SK-N-SH (cell line): ENCODE data around the gene METTL24. TPM values are rescaled to one million over a fixed set of nuclear protein-coding genes. Genes with fewer than 3 reads are reported as not detected.

ENCODE experiments used
- CTCF ChIA-PET: fragments of 300-600, 350-600 bp; formaldehyde crosslinking; extraction: SDS; loops from one replicate; lab custom pipeline; 2021; lab: Yijun Ruan, JAX
- POLR2A ChIA-PET: fragments of 350-600 bp; sonication (Branson Sonifier 250); formaldehyde crosslinking; extraction: SDS; loops from one replicate; lab custom pipeline; 2020; ENCODE audit warnings: antibody characterized with exemption, inconsistent platforms; lab: Yijun Ruan, JAX
- DNase-seq: peaks from one replicate; pipeline ENCODE4 v3.0.0; 2012
- H2AFZ ChIP-seq: fragments of 200-600 bp; sonication (generic); 2 replicates; pipeline ENCODE4 v1.8.1; 2016; ENCODE audit warnings: antibody characterized with exemption, mild to moderate bottlenecking, low read depth
- H3F3A ChIP-seq: fragments of 200-600 bp; sonication (generic); replicated peaks from 2 replicates; pipeline ENCODE3; 2016; ENCODE audit warnings: antibody characterized with exemption, mild to moderate bottlenecking; ENCODE audit not compliant: insufficient read depth
- H3K27ac ChIP-seq, 2 experiments: fragments of 200-500 bp in 1 of 2; fragments of 200-600 bp in 1 of 2; sonication (Bioruptor generic) in 1 of 2; sonication (generic), shearing (Covaris generic) in 1 of 2; 2 replicates each; pipeline versions ENCODE4 v1.5.1 to v1.6.1; 2014 to 2016; ENCODE audit warnings: low read depth in 2 of 2, inconsistent platforms in 1 of 2, low read length in 1 of 2, mild to moderate bottlenecking in 1 of 2, mixed read lengths in 1 of 2
- H3K27me3 ChIP-seq: fragments of 200-600 bp; sonication (generic), shearing (Covaris generic); 2 replicates; pipeline ENCODE4 v1.6.1; 2016; ENCODE audit warnings: mixed run types; ENCODE audit not compliant: insufficient read depth
- H3K36me3 ChIP-seq, 2 experiments: fragments of 200-500 bp in 1 of 2; fragments of 200-600 bp in 1 of 2; sonication (Bioruptor generic) in 1 of 2; sonication (generic) in 1 of 2; replicated peaks in 1 of 2; 2 replicates each; pipeline versions ENCODE3 to v1.5.1; 2014 to 2016; ENCODE audit warnings: low read length in 1 of 2, mild to moderate bottlenecking in 1 of 2; ENCODE audit not compliant: insufficient read depth in 2 of 2, control insufficient read depth in 1 of 2
- H3K4me1 ChIP-seq, 2 experiments: fragments of 200-500 bp in 1 of 2; fragments of 200-600 bp in 1 of 2; sonication (Bioruptor generic) in 1 of 2; sonication (generic), shearing (Covaris generic) in 1 of 2; 2 replicates each; pipeline versions ENCODE4 v1.5.1 to v1.6.1; 2014 to 2016; ENCODE audit warnings: low read depth in 1 of 2, low read length in 1 of 2, mixed run types in 1 of 2; ENCODE audit not compliant: insufficient read depth in 2 of 2, control insufficient read depth in 1 of 2
- H3K4me2 ChIP-seq: fragments of 200-600 bp; sonication (generic), shearing (Covaris generic); 2 replicates; pipeline ENCODE4 v1.6.1; 2017; ENCODE audit warnings: mixed run types
- H3K4me3 ChIP-seq, 2 experiments: fragments of 200-500 bp in 1 of 2; fragments of 200-600 bp in 1 of 2; sonication (Bioruptor generic) in 1 of 2; sonication (generic), shearing (Covaris generic) in 1 of 2; 2 replicates each; pipeline versions ENCODE4 v1.5.1 to v1.8.1; 2014 to 2016; ENCODE audit warnings: low read depth in 2 of 2, inconsistent platforms in 1 of 2, low read length in 1 of 2, mild to moderate bottlenecking in 1 of 2, mixed read lengths in 1 of 2, moderate library complexity in 1 of 2
- H3K79me2 ChIP-seq: fragments of 200-600 bp; sonication (generic); 2 replicates; pipeline ENCODE4 v1.8.1; 2017; ENCODE audit warnings: mild to moderate bottlenecking; ENCODE audit not compliant: insufficient read depth
- H3K9ac ChIP-seq: fragments of 200-600 bp; sonication (generic); 2 replicates; pipeline ENCODE4 v1.6.1; 2017; ENCODE audit warnings: mixed run types
- H3K9me2 ChIP-seq: fragments of 200-600 bp; sonication (generic); 2 replicates; pipeline ENCODE4 v1.6.1; 2017; ENCODE audit warnings: mixed run types
- H3K9me3 ChIP-seq: fragments of 200-600 bp; sonication (generic); 2 replicates; pipeline ENCODE4 v1.6.1; 2017; ENCODE audit warnings: mixed run types, mild to moderate bottlenecking, moderate library complexity
- H4K20me1 ChIP-seq: fragments of 200-600 bp; sonication (generic); 2 replicates; pipeline ENCODE4 v1.6.1; 2017; ENCODE audit warnings: mild to moderate bottlenecking, mixed run types; ENCODE audit not compliant: insufficient read depth
- EP300 ChIP-seq, 2 experiments: IDR thresholded peaks; 2 replicates each; pipeline versions ENCODE4 v1.4.0 to v1.6.1; 2012; ENCODE audit warnings: borderline replicate concordance in 1 of 2, low read depth in 1 of 2, low read length in 1 of 2
- GATA2 ChIP-seq: sonication (generic); formaldehyde crosslinking; IDR thresholded peaks from 2 replicates; pipeline ENCODE4 v1.5.0; 2020; ENCODE audit warnings: mild to moderate bottlenecking, missing genetic modification reagents
- IRF3 ChIP-seq: fragments of 150-350 bp; IDR thresholded peaks from 2 replicates; pipeline ENCODE4 v1.6.1; 2016; ENCODE audit warnings: mild to moderate bottlenecking, low read depth, low read length
- JUND ChIP-seq: IDR thresholded peaks from 2 replicates; pipeline ENCODE4 v1.4.0; 2012
- MAX ChIP-seq: IDR thresholded peaks from 2 replicates; pipeline ENCODE4 v1.4.0; 2012; ENCODE audit warnings: low read depth
- MEF2A ChIP-seq: IDR thresholded peaks from 2 replicates; pipeline ENCODE4 v1.4.0; 2012; ENCODE audit warnings: low read depth, borderline replicate concordance
- NFIC ChIP-seq: IDR thresholded peaks from 2 replicates; pipeline ENCODE4 v1.4.0; 2012; ENCODE audit warnings: borderline replicate concordance
- NRF1 ChIP-seq: IDR thresholded peaks from 2 replicates; pipeline ENCODE4 v1.6.1; 2012; ENCODE audit warnings: low read depth, mild to moderate bottlenecking, low read length
- PBX3 ChIP-seq: IDR thresholded peaks from 2 replicates; pipeline ENCODE4; 2012
- RCOR1 ChIP-seq: fragments of 150-350 bp; IDR thresholded peaks from 2 replicates; pipeline ENCODE4 v1.6.1; 2017; ENCODE audit warnings: antibody characterized with exemption, low read length
- SIN3A ChIP-seq: IDR thresholded peaks from 2 replicates; pipeline ENCODE4 v1.6.1; 2012; ENCODE audit warnings: low read depth, mild to moderate bottlenecking, low read length, moderate library complexity, borderline replicate concordance
- YY1 ChIP-seq: IDR thresholded peaks from 2 replicates; pipeline ENCODE4 v1.4.0; 2012; ENCODE audit warnings: low read depth, mild to moderate bottlenecking
- WGBS: methylation state at CpG from one replicate; pipeline ENCODE4 v1.1.6; 2017; ENCODE audit warnings: low lambda C conversion rate; 5-methylcytosine and 5-hydroxymethylcytosine counted together
- polyA plus RNA-seq, 3 experiments: library from polyadenylated mRNA; depleted of rRNA; stranded (reverse); fragments of >200 nt; gene quantifications; 2 replicates each; pipeline ENCODE4 v1.2.3, GENCODE V29; 2012

METTL24 gene
- polyA plus RNA-seq, 1 of the 3 experiments (the other 2 are of a cell fraction): not detected

- TF ChIP-seq YY1 (no peak), NRF1 (no peak), RCOR1 (no peak)
Observed at GRCh38 chr6:110398778-110399177, 40.6 kb upstream of the METTL24 start (continued).

- no peak for DNase-seq
- no peak overlapping the region for H3K27ac ChIP-seq
- no peaks in the 10 kb centered on the region; a peak in 1 of 4 replicates for H3K4me1 ChIP-seq
- no peaks in the 10 kb centered on the region for H3K36me3 ChIP-seq
- ChIA-PET POLR2A (no interaction called here), CTCF (no interaction called here)
- no peak overlapping the region for H3K4me2 ChIP-seq
- H4K20me1 ChIP-seq: no peaks in the 10 kb centered on the region
- 27% methylated on average over 4 of the region's 4 CpGs for WGBS
- no peaks in the 10 kb centered on the region for H3K79me2 ChIP-seq
- H3K9me3 ChIP-seq: no peaks in the 10 kb centered on the region
- no peak overlapping the region for H3K4me3 ChIP-seq
- H2AFZ ChIP-seq: no peak overlapping the region
- H3K27me3 ChIP-seq: no peaks in the 10 kb centered on the region
- H3K9ac ChIP-seq: no peak overlapping the region
- H3F3A ChIP-seq: no peaks in the 10 kb centered on the region
- no peaks in the 10 kb centered on the region for H3K9me2 ChIP-seq
- no peak for TF ChIP-seq EP300 (IDR thresholded peaks at IDR 0.05; ENCODE audit: borderline replicate concordance in 1 of 2, low read depth in 1 of 2, low read length in 1 of 2)
- no peak for TF ChIP-seq PBX3
- no peak for TF ChIP-seq GATA2
- TF ChIP-seq NFIC: no peak
Observed at GRCh38 chr6:110395221-110395620, 37.1 kb upstream of the METTL24 start.

- DNase-seq: no peak
- Histone ChIP-seq H4K20me1 (no peaks in the 10 kb centered on the region), H3K9ac (no peak overlapping the region), H2AFZ (no peak overlapping the region), H3K79me2 (no peaks in the 10 kb centered on the region), H3K36me3 (no peaks in the 10 kb centered on the region), H3K27me3 (no peaks in the 10 kb centered on the region), H3K27ac (no peak overlapping the region), H3K9me3 (no peaks in the 10 kb centered on the region), H3K4me2 (no peak overlapping the region), H3K4me1 (peaks cover 0 to 4% of the 10 kb centered on the region in 2 experiments; a peak in 2 of 4 replicates), H3K9me2 (no peaks in the 10 kb centered on the region), H3F3A (no peaks in the 10 kb centered on the region), H3K4me3 (no peak overlapping the region)
- TF ChIP-seq MAX: no peak
- no peak for TF ChIP-seq JUND
- TF ChIP-seq SIN3A: no peak
- no peak for TF ChIP-seq MEF2A
- TF ChIP-seq IRF3: no peak
- ChIA-PET CTCF (interaction anchor here (5.2 to 7.1 kb wide), 3 partner anchors 10 to 690 kb away, joined by 29 to 97 read pairs (median 77); no protein-coding TSS in a partner anchor), POLR2A (no interaction called here)
- WGBS: 75% methylated on average over 4 of the region's 4 CpGs
Observed at GRCh38 chr6:110394409-110394808, 36.3 kb upstream of the METTL24 start.
